Esophagus (tissue), 2 donors: Measurements from ENCODE around the gene CD164. TPM values are rescaled to one million over a fixed set of nuclear protein-coding genes. Genes with fewer than 3 reads are reported as not detected.
A peak's percentile ranks its signal among the peaks of the same experiment; 100 is the strongest.

Experiments used
- H3K27ac ChIP-seq, 2 donors: one replicate each; pipeline ENCODE4 v1.5.1; 2013; ENCODE audit warnings: low read depth in 2 of 2, mild to moderate bottlenecking in 2 of 2, inconsistent platforms in 1 of 2, low read length in 1 of 2, moderate library complexity in 1 of 2
- H3K27me3 ChIP-seq, 2 donors: one replicate each; pipeline ENCODE4 v1.6.1; 2013; ENCODE audit warnings: low read length in 2 of 2, control low read depth in 1 of 2, mild to moderate bottlenecking in 1 of 2; ENCODE audit not compliant: insufficient read depth in 2 of 2, control insufficient read depth in 1 of 2
- H3K36me3 ChIP-seq, 2 donors: one replicate each; pipeline ENCODE4 v1.6.1; 2013; ENCODE audit warnings: low read length in 1 of 2; ENCODE audit not compliant: control insufficient read depth in 2 of 2, insufficient read depth in 2 of 2
- H3K4me1 ChIP-seq, 2 donors: one replicate each; pipeline ENCODE4 v1.6.1; 2013; ENCODE audit warnings: low read length in 1 of 2; ENCODE audit not compliant: control insufficient read depth in 2 of 2, insufficient read depth in 2 of 2
- H3K4me3 ChIP-seq, 2 donors: one replicate each; pipeline ENCODE4 v1.5.1; 2013; ENCODE audit warnings: low read length in 2 of 2, mild to moderate bottlenecking in 2 of 2, low read depth in 1 of 2, moderate library complexity in 1 of 2
- H3K9me3 ChIP-seq, 2 donors: one replicate each; pipeline ENCODE4 v1.6.1; 2013; ENCODE audit warnings: mild to moderate bottlenecking in 2 of 2, low read depth in 1 of 2, low read length in 1 of 2, moderate library complexity in 1 of 2; ENCODE audit not compliant: control insufficient read depth in 2 of 2, insufficient read depth in 1 of 2
- WGBS, 2 donors: extraction: QIAGEN DNeasy Blood & Tissue Kit; methylation state at CpG; one replicate each; pipeline ENCODE4 v1.1.7; 2013; 5-methylcytosine and 5-hydroxymethylcytosine counted together
- polyA plus RNA-seq, 2 donors: library from polyadenylated mRNA; stranded (reverse); fragments of 200-250 nt; gene quantifications; one replicate each; pipeline ENCODE4 v1.2.3, GENCODE V29; 2013
- donor health status: healthy with polysubstance abuse.
- donor health status: Bipolar disorder and iron deficiency.

Gene CD164
- polyA plus RNA-seq = 10 to 100 TPM; 56.9 to 66.9 TPM

GRCh38 chr6:109381747-109382575, at the start of gene CD164:
Gene CD164 (minus strand): TSS chr6:109382467. CDS start chr6:109382378, 89 bp downstream.
- Histone ChIP-seq H3K27ac (peak within 1 kb of the TSS; percentile 96 to 100), H3K27me3 (no peaks in the 10 kb centered on the region), H3K4me3 (peak within 1 kb of the TSS; percentile 68 to 99), H3K4me1 (no peaks in the 10 kb centered on the region), H3K9me3 (no peaks in the 10 kb centered on the region), H3K36me3 (no peaks in the 10 kb centered on the region)
- 0 to 1% methylated on average over 86 to 93 of the region's 93 CpGs for WGBS, 2 donors

- H3K4me3 ChIP-seq = no peak overlapping the region
- H3K36me3 ChIP-seq = no peaks in the 10 kb centered on the region
- H3K27ac ChIP-seq = no peak overlapping the region
- WGBS, 2 donors = 98% methylated on average over 3 of the region's 3 CpGs
- H3K9me3 ChIP-seq = no peaks in the 10 kb centered on the region
- no peaks in the 10 kb centered on the region for H3K27me3 ChIP-seq
- H3K4me1 ChIP-seq = peaks cover 0 to 2% of the 10 kb centered on the region in 2 donors
Observed at GRCh38 chr6:109429496-109429895, 47.2 kb upstream of the CD164 start.

DNA sequence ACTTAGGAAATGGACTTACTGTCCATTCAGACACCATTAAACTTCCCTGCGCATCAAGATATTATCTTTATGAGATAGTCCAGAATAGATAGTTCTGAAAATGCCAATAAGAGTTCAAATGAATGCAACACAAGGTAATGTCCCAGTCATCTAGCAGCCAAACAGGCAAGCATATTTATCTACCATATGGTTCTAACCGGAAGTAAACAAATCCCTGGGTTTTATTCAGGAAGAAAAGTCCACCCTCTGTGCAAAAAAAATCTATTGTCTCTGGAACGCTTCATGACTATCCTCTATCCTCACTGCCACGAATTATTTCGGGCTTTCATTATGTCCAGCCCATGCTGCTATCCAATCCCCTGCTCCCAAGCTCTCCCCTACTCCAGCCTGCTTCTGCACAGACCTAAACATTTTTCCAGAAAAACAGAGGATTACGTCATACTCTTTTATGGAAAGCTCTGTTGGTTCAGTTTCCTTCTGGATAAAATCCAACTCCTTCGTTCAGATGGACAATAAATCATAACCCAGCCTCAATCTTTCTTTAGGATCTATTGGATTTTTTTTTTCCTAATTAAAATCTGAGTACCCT, 46.7 kb upstream of the CD164 start:
- 40 to 48% methylated on average over 7 of the region's 7 CpGs for WGBS, 2 donors
- no peaks in the 10 kb centered on the region for H3K36me3 ChIP-seq
- no peaks in the 10 kb centered on the region for H3K27me3 ChIP-seq
- no peak overlapping the region for H3K4me3 ChIP-seq
- no peak overlapping the region for H3K27ac ChIP-seq
- H3K9me3 ChIP-seq = no peaks in the 10 kb centered on the region
- peaks cover 0 to 2% of the 10 kb centered on the region in 2 donors for H3K4me1 ChIP-seq

DNA sequence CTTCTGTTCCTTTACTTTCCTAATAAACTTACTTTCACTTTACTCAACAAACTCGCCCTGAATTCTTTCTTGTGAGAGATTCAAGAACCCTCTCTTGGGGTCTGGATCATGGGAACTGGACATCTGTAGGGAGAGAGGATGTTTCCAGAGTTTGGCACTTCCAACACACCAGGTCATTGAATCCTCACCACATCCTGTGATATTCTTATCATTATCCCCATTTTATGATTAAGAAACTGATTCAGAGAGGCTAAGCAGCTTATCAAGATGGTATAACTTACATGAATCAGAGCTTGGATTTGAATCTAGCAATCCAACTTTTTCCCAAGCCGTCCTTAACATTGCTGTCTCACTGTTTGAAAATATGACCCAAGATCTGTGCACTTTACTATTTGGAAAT, 42.7 kb upstream of the CD164 start:
- Histone ChIP-seq H3K4me1 (peaks cover 0 to 2% of the 10 kb centered on the region in 2 donors), H3K9me3 (no peaks in the 10 kb centered on the region), H3K36me3 (no peaks in the 10 kb centered on the region), H3K27ac (no peak overlapping the region), H3K4me3 (no peak overlapping the region), H3K27me3 (no peaks in the 10 kb centered on the region)
- 87 to 91% methylated on average over 2 of the region's 2 CpGs for WGBS, 2 donors

DNA sequence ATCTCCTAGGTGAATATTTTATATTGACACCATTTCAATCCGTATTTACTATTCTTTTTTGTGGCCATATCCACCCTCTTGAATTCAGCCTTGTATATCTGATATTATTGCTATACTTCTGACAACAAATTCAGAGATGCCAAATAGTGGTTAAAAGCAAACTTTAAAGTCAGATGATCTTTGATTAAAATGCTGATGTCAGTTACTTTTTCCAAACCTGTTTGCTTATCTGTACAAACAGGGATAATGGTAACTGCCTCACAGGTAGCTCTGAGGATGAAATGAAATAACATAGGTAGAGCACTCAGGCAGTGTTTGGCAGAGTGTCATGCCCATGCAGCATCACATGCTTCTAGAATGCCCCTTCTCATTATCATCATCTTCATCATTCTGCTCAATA, 38.9 kb upstream of the CD164 start:
- no peaks in the 10 kb centered on the region for H3K27me3 ChIP-seq
- no peaks in the 10 kb centered on the region for H3K36me3 ChIP-seq
- 59 to 82% methylated on average over 1 of the region's 1 CpG for WGBS, 2 donors
- H3K27ac ChIP-seq = no peak overlapping the region
- H3K9me3 ChIP-seq = no peaks in the 10 kb centered on the region
- no peak overlapping the region for H3K4me3 ChIP-seq
- no peaks in the 10 kb centered on the region for H3K4me1 ChIP-seq

- no peaks in the 10 kb centered on the region for H3K27me3 ChIP-seq
- no peak overlapping the region for H3K4me3 ChIP-seq
- H3K36me3 ChIP-seq = no peaks in the 10 kb centered on the region
- H3K9me3 ChIP-seq = no peaks in the 10 kb centered on the region
- WGBS, 2 donors = 33 to 56% methylated on average over 1 of the region's 1 CpG
- H3K27ac ChIP-seq = no peak overlapping the region
- H3K4me1 ChIP-seq = no peaks in the 10 kb centered on the region
Observed at GRCh38 chr6:109420751-109421150, 38.5 kb upstream of the CD164 start.

DNA sequence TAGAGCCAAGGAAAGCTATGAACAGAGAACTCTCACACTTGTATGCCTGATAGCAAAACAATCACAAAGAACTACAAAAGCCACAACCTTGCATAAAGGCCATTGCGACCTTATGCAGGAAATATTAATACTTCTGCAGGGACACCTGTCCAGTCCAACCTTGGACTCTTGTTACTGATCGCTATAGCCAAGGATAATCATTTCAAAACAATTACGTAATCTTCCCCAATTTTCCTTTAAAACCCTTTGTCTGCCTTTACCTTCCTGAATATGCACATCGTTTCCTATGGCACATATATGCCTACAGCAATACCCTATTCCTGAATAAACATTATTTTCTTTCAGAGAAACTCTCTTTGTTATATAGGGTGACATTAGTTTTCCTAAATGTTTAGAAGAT, 35.4 kb upstream of the CD164 start:
- Histone ChIP-seq H3K27me3 (no peaks in the 10 kb centered on the region), H3K4me1 (no peaks in the 10 kb centered on the region), H3K4me3 (no peak overlapping the region), H3K9me3 (no peaks in the 10 kb centered on the region), H3K27ac (no peak overlapping the region), H3K36me3 (no peaks in the 10 kb centered on the region)
- 94 to 95% methylated on average over 4 of the region's 4 CpGs for WGBS, 2 donors

GRCh38 chr6:109411034-109411433, 28.8 kb upstream of the CD164 start:
- Histone ChIP-seq H3K27me3 (no peaks in the 10 kb centered on the region), H3K36me3 (no peaks in the 10 kb centered on the region), H3K4me3 (no peak overlapping the region), H3K27ac (no peak overlapping the region), H3K4me1 (no peaks in the 10 kb centered on the region), H3K9me3 (peaks cover 0 to 2% of the 10 kb centered on the region in 2 donors)
- 55 to 79% methylated on average over 2 of the region's 2 CpGs for WGBS, 2 donors

DNA sequence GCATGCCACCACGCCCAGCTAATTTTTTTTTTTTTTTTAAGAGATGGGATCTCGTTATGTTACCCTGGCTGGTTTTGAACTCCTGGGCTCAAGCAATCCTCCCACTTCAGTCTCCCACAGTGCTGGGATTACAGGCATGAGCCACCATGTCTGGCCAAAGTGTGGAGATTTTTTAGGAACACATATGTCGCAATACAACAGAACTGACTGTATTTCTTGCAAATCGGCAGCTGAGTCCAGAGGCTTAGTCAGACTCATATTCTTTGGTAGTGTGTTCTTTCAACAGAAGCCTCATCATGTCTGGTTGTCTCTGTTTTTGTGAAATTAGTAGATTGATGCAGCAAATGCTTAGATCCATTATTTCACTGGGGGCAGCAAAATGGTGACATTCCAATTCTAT, 23.9 kb upstream of the CD164 start:
- no peaks in the 10 kb centered on the region for H3K4me1 ChIP-seq
- no peak overlapping the region for H3K4me3 ChIP-seq
- H3K27ac ChIP-seq = no peak overlapping the region
- H3K27me3 ChIP-seq = no peaks in the 10 kb centered on the region
- H3K9me3 ChIP-seq = peaks cover 0 to 2% of the 10 kb centered on the region in 2 donors
- 77 to 82% methylated on average over 4 of the region's 4 CpGs for WGBS, 2 donors
- H3K36me3 ChIP-seq = no peaks in the 10 kb centered on the region

- H3K4me1 ChIP-seq = no peaks in the 10 kb centered on the region
- no peaks in the 10 kb centered on the region for H3K27me3 ChIP-seq
- WGBS, 2 donors = 76 to 84% methylated on average over 4 of the region's 4 CpGs
- H3K27ac ChIP-seq = no peak overlapping the region
- H3K4me3 ChIP-seq = no peak overlapping the region
- H3K36me3 ChIP-seq = no peaks in the 10 kb centered on the region
- H3K9me3 ChIP-seq = no peaks in the 10 kb centered on the region
Observed at GRCh38 chr6:109397020-109397419, 14.8 kb upstream of the CD164 start.
